ENCODE data around the gene ALG8.
"Not testable (repeated sequence)": the region's sequence is repeated elsewhere in the genome, so short reads cannot be mapped to it uniquely, and the experiment has no call there.

ALG8 gene

DNA sequence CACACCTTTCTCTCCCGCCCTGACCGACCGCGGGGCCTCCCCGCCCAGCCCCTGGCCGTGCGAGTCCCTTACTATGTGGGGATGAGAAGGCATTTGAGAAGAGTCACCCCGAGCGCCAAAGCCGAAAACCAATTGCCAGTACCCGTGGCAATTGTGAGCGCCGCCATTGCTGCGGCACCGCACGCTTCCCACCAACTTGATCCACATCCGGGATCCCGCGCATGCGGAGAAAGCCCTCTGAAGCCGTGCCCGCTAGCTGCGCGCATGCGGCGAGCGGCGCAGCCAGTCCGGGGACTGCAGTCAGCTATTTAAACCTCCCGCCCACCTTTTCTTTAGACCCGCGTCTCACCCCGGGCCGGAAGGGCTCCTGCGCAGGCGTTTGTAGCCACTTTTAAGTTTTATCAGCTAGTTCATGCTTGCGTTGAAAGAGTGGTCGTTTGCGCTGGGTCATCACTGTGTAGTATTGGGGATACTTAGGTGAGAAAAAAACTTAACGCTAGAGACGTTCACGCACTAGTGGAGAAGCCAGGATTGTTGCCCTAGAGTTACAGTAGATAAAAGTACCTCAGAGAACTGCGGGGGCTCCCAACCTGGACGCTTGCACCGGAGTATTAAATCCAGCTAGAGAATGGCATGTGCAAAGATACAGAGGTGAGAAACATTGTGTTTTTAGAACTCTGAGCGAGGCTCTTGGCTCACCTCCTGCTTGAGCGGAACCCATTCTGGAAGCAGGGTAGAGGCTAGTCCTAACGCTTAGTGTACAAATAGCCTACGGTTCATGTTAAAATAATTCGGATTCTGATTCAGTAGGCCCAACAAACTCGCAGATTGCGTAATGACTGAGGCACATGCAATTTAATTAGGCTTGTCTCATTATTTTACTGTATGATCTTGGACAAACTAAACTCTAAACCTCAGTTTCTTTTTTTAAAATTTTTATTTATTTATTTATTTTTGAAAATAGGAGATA, at the start of gene ALG8:
ALG8 (minus strand) TSS at position 205 of the 970 bp plus-strand sequence; CDS start at position 167, 38 bp downstream.
- peak; percentile 78 for DNase-seq

DNA sequence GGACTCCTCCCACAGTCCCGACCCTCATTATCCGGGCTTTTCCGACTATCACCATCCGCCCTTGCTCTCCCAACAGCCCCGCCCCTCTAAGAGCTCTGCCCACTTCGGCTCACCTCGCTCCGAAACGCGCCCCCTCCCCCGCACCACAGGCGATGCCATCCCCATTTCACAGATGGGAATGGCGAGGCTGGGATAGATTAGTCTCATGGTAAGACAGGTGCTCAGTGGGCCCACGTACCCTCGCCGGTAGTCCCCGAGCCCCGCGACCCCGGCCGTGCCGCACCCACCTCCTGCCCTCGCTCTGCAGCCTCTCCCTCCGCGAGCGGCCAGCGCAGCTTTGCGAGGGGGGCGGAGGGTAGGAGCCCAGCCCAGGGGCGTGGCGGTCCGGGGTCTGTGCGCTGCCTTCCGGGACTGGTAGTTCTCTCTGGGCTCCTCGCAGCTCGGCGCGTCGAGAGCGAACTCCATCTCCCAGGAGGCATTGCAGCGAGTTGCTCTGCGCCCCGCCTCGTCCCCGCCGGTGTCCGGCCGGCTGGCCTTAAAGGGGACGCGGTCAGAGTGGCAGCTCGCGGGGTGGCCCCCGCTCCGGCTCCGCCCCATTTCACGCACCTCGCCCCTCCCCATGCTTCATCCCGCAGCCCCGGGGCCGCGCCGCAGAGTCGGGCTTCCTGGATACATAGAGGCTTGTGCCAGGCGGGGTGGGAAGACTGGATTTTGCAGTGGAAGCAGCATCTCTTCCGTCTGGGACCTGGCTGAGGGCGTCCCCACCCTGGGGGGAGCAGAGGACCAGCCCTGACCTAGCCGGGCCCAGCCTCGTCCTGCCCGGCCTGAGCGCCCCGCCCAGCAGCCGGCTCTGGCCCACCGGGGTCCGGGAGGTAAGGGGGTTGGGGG, 49.1 kb upstream of the ALG8 start, which contains the start of the genes KCTD21 and USP35:
KCTD21 (minus strand) TSS at position 341 of the 888 bp plus-strand sequence. CDS start 14,072 bp downstream, outside the sequence.
USP35 (plus strand) TSS at position 634 of the 888 bp plus-strand sequence. CDS start 7,327 bp downstream, outside the sequence.
- peak; percentile 84 for DNase-seq

DNA sequence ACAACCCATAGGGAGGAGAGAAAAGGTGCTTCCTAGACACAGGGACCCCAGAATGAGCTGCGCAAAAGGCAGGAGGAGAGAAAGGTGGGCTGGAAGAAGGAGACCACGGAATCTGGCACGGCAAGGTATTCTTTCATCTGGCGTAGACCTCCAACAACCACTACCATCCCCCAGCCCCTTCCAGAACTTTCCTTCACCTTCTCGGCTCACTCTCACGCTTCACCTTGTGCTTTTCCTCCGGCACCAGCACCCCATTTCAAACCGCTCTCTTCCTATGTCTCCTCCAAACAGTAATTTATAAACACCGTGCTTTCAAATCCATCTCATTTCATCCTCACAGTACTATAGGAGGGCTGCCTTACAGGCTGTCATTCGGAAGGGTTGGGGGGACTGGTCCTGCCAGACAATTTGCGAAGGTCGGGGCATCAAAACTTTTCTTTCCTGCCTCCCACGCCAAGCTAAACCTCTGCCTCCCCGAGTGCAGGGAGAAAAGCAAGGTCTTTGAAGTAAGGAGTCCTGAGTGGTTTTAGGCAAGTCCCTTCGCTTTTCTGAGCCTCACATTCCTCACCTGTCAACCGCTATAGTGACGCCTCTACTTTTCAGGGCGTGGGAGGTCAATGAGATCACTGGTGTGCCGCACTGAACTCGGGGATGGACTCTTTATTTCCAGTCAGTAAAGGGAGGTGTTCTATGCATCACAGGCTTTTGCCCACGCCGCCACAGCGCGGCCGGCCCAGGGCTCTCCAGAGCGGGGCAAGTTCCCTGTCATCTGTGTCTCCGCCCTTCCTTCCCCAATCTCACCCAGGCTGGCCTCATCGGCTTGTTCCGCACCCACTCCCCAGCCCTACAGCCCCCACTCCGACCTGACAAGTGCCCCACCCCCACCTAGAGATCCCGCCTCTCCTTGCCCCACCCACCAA, 48.2 kb upstream of the ALG8 start:
- no peak for DNase-seq

DNA sequence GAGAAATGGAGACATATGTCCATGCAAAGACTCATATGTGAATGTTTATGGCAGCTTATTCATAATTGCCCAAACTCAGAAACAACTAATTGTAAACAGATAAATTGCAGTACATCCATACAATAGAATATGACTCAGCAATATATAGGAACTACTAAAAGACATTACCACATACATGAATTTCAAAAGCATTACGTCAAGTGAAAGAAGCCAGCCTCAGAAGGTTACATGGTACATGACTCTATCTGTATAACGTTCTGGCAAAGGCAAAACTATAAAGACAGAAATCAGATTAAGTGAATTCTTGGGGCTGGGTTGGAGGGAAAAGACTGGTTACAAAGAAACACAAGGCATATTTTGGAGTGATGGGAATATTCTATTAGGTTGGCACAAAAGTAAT, 41.8 kb upstream of the ALG8 start:
- no peak for DNase-seq

DNA sequence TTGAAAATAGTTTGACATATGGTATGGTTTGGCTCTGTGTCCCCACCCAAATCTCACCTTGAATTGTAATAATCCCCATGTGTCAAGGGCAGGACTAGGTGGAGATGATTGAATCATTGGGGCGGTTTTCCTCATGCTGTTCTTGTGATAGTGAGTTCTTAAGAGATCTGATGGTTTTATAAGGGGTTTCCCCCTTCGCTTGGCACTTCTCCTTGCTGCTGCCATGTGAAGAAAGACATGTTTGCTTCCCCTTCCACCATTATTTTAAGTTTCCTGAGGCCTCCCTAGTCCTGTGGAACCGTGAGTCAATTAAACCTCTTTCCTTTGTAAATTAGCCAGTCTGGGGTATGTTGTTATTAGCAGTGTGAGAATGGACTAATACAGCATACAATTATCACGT, 41.3 kb upstream of the ALG8 start:
- DNase-seq = no peak

DNA sequence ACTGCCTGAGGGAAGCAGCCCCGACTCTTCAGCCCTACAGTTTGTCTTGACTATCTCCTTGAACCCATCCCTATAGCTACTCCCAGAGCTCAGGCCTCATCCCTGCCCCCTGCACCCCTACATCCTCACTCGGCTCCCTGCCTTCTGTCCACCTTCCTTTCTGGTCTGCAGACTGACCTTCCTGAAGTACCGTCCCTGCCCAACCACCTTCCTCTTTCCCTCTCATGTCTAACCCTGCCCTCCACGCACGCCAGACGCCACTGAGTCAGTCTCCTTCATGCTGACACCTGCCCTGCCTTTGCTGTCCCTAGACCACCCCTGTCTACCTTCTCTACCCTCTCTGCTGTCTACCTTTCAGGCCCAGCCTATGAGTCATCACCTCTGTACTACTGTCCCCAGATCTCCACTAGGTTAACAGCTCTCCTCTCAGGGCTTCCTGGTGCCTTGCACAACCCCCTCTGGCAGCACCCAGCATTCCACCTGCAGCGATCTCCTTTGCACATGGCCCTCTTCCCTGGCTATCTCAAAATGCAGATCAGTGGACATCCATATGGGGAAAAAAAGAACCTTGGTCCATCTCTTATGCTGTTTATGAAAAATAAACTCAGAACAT, 40.1 kb upstream of the ALG8 start:
- no peak for DNase-seq

DNA sequence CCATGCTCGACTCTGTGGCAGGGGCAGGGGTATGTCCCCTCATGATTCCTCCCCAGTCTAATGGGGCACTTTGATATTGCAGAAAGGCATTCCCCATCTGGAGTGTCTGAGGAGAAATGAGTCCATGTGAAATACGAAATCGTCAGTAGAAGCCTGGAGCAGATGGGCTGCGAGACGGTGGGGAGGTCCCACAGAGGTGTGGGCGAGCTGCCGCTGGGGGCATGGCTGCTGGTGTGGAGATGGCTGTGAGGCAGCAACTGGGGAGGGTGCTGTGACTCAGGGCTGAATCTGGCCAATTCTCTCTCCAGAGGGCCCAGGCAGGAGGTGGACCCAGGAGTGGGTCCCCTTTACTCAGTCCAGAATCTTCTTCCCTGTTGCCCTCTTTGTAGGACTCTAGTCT, 37.8 kb upstream of the ALG8 start:
- no peak for DNase-seq

DNA sequence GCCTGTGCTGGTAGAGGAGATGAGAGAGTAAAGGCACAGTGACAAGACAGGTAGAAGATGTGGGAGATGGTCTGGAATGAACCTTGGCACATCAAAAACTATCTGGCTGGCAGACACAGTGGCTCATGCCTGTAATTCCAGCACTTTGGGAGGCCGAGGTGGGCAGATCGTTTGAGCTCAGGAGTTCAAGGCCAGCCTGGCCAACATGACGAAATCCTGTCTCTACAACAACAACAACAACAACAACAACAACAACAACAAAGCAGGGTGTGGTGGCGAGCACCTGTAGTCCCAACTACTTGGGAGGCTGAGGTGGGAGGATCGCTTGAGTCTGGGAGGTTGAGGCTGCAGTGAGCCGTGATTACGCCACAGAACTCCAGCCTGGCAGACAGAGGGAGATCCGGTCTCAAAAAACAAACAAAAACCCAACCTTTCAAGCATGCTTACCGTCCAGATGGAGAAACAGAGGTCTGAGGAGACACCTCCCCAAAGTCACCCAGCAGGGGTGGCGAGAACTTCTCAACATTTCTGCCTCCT, 37.2 kb upstream of the ALG8 start:
- DNase-seq = no peak

DNA sequence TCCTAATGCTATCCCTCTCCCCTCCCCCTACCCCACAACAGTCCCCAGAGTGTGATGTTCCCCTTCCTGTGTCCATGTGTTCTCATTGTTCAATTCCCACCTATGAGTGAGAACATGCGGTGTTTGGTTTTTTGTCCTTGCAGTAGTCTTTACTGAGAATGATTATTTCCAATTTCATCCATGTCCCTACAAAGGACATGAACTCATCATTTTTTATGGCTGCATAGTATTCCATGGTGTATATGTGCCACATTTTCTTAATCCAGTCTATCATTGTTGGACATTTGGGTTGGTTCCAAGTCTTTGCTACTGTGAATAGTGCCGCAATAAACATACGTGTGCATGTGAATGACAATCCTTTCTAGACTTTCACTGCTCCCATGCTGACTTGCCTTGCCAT, 36.4 kb upstream of the ALG8 start:
- DNase-seq = not testable (repeated sequence)

DNA sequence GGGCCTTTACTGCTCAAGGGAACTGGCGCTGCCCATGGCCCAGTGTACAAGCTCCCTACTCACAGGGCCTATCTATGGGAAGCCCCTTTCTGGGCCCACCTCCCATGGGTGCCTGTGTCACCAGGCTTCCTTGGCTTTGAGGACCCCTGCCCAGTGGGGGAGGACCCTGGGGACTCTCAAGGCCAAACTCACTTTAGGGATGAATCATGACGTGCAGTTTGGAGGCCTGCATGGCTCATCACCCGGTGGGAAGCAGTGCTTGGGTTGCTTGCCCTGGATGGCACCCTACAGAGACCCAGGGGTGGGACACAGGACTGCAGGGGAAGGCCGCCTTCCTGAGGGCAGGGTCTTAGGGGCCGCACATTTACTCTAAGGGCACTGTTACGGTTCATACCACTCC, 32.5 kb upstream of the ALG8 start:
- no peak for DNase-seq

DNA sequence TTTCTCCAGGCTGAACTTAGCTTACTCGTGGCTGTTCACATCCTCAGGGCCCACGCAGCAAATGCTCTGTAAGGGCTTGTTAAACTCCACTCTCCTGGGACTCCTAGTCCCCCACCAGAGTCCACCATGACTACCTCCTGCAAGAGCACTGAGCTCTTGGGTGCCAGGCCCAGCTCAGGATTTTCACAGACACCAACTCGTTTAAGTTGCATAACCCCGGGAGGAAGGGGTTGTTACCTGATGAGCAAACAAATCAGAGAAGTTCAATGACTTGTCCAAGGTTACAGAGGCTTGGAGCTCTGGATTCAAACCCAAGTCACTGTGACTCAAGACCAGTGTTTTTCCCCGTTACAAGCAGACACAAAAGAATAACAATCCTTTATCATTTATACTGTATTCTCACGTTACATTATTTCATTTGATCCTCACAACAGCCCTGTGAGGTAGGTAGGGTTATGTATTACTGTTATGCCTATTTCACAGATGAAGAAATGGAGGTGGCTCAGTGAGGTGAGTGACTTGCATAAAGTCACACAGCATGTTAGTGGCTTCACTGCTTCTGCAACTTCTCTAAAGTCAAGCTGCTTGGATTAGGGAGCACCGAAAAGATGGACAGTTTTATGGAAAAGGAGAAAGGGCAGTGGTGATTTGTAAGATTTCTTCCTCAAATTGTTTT, 31.6 kb upstream of the ALG8 start:
- DNase-seq = no peak

DNA sequence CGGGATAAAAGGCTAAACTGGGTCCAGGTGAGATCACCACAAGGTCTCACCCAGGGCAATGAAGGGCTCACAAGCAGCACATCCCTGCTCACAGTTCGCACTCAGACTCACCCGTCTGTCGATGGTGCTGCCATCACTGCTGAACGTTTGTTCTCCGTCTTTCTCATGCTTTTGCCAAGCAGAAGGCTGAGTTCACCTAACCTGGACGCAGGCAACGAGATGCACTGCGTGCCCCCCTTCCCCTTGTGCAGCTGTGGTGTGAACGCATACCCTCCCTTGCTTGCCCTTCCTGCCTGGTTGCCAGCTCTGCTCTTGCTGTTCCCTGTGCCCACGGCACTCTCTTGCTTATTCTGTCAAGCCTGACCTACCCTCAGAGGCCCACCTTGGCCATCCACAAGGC, 31.0 kb upstream of the ALG8 start:
- DNase-seq = no peak

DNA sequence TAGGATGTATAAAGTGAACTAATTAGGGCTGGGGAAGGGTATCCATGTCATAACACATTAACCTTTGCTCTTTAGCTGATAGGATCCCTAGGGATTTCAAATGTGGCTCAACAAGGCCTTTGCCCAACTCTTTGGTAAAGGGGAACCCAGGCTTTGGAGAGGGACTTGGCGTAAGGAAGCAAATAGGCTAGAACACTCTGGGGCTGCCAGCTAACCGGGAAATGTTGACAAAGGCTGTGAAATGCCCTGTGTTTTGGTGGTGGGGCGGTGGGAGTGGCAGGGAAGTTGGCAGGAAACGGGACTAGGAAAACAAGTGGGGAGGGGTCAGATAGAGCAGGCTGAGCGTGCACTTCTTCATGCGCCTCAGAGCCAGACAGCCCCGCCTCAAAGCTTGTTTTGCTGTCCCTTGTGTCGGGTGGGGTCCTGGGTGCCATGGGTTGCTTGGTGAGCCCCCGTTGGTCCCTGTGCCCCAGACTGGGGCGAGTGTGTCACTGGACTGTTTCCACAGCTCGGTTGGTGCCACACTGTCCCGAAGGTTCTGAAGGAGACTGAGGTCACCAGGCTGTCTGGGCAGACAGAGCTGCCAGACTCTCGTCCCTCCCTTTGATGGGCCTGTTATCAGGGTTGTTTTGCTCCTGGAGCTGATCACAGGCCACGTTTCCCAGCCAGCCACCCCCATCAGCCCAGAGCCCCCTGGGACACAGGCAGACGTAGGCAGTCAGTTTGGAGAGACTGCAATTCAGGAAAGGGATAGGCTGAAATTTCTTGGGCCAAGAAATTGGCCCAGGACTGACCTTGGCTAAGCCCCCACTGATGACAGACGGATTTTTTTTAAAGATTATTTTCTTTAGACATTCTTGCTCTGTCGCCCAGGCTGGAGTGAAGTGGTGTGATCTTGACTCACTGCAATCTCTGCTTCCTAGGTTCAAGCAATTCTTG, 29.4 kb upstream of the ALG8 start:
- no peak for DNase-seq

DNA sequence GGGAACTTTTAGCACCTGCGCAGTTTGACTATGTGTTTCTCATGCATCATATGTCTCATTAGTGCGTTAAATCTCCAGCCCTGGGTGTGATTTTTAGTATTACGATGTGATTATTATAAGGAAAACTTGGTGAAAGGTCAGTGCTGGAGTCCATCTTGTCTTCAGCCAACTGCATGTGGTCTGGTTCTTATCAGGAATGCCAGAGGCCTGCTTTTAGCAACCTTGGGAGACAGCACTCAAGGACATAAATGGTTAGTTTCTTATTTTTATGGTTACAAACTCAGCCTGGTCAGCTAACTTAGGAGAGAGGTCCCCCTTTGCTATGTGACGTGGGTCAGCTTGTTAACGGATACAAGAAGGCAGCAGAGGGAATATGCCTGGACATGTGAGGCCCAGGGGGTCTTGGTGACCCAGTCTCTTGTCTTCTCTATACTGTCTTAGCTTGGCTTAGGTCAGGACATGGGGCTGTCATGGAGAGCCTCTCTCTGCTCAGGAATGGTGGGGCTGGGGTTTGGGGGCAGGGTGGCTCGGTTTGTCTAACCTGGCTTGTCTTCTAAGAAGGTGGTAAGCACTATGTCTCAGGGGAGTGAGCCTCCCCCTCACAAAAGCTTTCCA, 27.5 kb upstream of the ALG8 start:
- DNase-seq = no peak

DNA sequence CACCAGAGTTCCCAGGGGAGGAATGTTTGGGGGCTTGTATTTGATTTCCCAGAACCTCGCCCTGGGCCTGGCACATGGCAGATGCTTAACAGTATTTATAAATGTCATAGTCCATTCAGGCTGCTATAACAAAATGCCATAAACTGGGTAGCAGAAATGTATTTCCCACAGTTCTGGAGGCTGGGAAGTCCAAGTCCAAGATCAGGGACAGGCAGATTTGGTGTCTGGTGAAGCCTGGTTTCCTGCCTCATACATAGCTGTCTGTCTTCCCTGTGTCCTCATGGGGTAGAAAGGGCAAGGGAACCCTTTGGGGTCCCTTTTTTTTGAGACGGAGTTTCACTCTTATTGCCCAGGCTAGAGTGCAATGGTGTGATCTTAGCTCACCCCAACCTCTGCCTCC, 25.0 kb upstream of the ALG8 start:
- DNase-seq = no peak

DNA sequence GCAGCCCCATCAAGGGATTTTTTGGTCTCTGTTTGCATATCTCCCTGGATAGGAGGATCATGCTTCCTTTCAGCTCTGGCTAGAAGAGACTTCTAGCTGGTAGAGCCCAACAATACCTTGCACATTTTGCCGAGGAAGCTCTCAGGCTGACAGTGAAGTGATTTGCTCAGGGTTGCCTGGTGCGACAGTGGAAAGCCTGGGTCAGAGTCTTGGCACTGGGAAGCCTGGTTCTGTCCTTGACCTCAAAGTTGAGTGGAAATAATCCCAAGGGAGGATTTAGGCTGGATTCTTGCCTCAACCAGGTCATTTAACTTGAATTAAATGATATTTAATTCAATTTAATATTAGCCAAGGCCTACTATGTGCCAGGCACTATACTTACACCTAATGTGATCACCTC, 24.4 kb upstream of the ALG8 start:
- DNase-seq = no peak

DNA sequence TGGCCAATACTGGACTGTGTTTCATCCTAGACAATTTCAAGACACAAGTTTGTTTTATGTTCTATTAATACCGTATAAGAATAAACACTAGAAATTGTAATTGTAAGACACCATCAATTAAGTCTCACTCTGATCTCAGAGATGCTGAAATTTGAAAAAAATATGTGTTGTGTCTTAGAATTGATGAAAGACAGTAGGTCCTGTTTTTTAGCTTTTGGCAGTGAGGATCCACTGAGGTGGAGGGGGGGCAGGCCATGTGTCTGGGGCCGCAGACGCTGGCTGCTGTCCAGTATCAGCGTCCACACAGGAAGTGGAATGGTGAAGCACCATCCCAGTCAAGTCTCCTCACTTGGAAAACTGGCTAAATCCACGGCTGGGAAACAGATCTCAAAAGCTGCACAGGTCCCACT, 22.5 kb upstream of the ALG8 start:
- no peak for DNase-seq

DNA sequence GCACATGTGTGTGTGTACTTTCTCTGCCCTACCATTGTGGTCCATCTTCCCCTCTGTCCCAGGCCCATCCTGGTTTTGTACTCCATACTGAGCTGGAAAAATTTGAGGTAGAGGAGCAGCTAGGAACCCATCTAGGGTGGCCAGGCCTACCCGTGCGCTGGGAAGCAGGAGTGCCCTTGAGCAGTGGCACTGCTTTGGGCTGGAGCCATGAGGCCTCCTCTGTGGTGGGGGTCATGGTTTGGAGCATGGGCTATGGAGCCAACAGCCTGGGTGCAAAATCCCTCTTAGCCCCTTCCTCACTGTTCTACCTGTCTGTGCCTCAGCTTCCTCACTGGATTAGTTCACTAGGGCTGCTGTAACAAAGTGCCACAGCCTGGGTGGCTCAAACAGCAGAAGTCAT, 21.9 kb upstream of the ALG8 start:
- DNase-seq = no peak

DNA sequence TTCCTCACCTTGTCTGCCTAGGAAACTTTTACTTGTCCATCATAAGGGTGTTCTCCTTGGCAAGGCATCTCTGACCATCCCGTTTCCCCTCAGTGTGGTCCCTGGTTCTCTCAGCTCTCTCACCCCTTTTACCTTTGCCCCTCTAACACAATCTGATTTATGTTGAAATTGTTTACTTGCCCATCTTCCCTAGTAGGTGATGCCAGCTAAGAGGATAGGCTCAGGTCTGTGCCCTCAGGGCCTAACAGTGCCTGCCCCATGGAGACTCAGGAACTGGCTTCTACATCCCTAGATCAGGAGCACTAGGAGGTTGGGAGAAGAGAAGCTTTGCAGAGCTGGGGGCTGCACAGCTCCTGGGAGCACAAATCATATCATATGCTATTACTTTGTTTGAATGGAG, 21.1 kb upstream of the ALG8 start:
- DNase-seq = no peak
